Kidney capillary endothelial cell (primary cell): Measurements from ENCODE around the gene SLC8B1.

Experiments
- DNase-seq: peaks from one replicate; pipeline ENCODE4 v3.0.0-alpha.2; 2018; ENCODE audit warnings: low spot score

Gene SLC8B1

GRCh38 chr12:113318900-113319628 lies 15.8 kb downstream of the SLC8B1 start:
- DNase-seq: no peak

DNA sequence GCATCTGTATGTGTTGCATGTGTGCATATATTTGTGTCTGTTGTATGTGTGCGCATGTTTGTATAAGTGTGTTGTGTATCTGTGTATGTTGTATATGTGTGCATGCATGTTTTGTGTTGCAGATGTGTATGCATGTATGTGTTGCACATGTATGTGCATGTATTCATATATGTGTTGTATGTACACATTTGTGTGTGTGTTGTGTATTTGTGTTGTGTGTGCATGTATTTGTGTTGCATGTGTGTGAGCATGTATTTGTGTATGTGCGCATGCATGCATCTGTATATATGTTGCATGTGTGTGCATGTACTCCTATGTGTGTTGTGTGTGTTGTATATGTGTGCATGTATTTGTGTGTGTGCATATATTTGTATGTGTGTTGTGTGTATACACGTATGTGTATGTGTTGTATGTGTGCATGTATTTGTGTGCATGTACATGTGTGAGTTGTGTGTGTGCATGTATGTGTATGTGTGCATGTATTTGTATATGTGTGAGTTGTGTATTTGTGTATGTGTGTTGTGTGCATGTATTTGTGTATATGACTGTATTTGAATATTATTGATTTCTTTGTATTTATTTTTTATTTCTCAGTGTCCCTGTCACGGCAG lies 16.8 kb downstream of the SLC8B1 start:
- DNase-seq: no peak

- no peak for DNase-seq
Observed at GRCh38 chr12:113317122-113317521, 17.8 kb downstream of the SLC8B1 start.

DNA sequence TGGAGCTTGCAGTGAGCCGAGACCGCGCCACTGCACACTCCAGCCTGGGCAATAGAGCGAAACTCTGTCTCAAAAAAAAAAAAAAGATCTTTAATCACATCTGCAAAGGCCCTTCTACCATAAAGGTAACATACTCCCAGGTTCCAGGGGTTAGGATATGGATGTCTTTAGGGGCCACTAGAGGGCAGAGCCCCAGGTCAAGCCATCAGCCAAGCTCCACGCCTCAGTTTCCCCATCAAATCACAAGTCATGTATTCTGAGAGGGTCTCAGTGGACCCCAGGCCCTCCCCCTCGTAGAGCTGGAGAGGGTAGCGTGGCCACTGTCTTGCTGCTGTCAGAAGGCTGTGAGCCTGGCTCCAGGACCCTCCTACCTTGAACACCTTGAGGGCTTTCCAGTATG lies 18.8 kb downstream of the SLC8B1 start:
- DNase-seq: no peak

GRCh38 chr12:113315358-113315757 lies 19.6 kb downstream of the SLC8B1 start:
- DNase-seq: no peak

- no peak for DNase-seq
Observed at GRCh38 chr12:113314121-113314529, 20.8 kb downstream of the SLC8B1 start.

DNA sequence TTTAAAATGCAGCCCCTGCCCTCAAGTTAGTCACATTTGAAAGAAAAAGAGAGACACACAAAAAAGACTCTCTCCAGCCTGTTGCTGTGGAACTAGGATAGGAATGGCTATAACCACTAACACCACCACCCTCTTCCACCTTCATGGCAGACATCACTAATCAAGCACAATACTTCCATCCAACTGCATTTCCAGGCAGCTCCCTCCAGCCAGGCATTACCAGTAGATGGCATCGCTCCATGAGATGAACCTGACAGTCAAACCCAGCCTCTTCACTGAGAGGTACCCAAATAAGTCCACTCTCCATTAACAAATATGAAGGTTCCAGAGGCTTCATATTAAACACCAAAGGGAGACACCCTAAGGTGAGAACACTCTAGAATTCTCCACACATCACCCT lies 24.4 kb downstream of the SLC8B1 start:
- DNase-seq: no peak

DNA sequence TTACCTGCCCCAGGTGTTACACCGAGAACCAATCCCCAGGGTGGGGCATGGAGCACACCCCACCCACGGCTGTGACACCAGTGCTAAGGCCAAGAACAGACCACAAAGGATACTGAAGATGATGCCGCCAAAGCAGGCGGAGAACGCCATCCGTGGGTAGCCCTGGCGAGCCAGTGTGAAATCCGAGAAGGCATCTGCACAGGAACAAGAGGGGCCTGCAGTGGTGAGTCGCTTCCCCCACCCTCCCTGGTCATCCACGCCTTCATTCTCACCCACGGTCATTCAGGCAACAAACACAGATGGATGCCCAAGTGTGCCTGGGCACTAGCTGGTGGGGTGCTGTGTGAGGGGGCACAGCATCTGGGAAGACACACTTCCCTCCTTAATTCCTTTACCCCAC lies 28.5 kb downstream of the SLC8B1 start:
- DNase-seq: no peak

DNA sequence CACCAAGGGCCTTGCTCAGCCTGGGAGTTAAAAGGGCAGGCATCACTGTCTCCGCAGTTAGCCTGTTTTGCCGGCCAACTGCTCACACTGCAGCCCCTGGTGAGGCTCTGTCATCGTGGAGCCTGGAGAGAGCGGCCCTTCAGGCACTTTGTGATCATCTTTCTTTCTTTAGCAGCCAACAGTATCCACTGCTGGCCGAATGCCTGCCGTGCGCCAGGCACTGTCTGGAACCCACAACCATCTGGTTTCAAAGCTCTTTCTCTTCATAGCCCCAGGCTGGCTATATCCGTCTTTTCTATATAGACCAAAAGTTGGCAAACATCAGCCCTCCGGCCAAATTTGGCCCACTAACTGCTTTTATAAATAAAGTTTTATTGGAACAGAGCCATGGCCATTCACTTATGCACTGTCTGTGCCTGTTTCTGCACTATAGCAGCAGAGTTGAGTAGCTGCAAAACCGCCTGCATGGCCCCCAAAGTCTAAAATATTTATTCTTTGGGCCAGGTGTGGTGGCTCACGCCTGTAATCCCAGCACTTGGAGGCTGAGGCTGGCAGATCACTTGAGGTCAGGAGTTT lies 29.5 kb downstream of the SLC8B1 start:
- no peak for DNase-seq

DNA sequence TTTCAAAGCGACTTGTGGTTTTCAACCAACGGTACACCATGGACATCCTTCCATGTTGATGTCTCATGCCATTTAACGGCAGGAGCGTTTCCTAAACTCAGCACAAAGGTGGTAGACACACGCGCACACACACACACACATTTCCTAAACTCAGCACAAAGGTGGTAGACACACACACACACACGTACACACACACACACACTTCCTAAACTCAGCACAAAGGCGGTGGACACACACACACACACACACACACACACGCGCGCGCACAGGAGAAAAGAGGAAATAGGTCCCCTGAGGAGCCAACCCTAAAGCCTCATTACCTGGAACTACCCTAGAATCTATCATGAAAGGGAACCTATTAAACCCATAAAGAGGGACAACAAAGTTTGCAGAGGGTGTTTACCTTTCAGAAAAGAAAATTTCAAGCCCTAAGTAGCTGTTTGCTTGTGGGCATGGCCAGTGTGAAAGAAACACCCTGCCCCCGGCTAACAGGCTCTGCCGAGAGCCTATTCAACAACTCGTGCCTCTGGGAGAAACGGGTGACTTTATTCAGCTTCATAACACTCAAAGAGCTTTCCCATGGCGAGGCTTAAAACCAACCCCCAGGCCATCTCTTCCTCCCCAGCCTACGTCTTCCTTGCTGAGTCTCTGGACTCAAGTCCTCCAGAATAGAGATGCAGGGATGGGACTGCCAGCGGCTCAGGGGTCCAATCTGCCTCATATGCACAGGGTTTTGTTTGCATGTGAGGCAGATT lies 31.8 kb downstream of the SLC8B1 start:
- DNase-seq: no peak

- no peak for DNase-seq
Observed at GRCh38 chr12:113302466-113302865, 32.4 kb downstream of the SLC8B1 start.

DNA sequence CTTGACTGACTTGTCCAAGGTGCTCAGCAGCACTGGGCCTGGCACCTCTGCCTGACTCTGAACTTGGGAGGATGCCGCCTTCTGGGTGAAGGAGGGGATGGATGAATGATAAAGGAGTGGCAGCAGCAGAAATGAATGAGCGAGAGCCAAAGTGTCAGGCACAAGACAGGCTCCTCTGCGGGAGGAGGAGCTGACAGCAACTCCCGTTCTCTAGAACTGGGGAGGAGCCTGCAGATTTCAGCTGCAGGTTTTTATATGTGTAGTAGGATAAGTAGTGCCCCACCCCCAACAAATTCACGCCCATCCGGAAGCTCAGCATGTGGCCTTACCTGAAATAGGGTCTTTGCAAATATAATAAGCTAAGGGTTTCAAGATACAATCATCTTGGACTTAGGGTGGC lies 33.1 kb downstream of the SLC8B1 start:
- DNase-seq: no peak

GRCh38 chr12:113299619-113300237 lies 35.2 kb downstream of the SLC8B1 start:
- peak; percentile 74 for DNase-seq

GRCh38 chr12:113298861-113299545 lies 35.9 kb downstream of the SLC8B1 start:
- no peak for DNase-seq

DNA sequence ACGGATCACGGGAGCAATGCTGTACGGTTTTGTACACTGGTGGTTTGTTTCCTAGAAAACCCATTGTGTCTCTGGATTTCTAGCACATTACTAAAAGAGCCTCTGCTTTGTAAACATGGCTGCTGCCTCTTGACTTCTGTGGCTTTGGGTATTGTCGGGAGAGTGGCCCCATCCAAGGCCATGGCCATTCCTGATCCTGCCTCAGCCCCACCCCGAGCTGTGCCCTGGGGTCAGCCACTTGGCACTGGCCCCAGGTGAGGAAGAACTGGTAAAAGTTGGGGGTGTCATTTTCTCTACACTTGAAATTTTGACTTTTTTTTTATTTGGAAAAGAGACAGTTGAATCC lies 36.5 kb downstream of the SLC8B1 start:
- DNase-seq: no peak

DNA sequence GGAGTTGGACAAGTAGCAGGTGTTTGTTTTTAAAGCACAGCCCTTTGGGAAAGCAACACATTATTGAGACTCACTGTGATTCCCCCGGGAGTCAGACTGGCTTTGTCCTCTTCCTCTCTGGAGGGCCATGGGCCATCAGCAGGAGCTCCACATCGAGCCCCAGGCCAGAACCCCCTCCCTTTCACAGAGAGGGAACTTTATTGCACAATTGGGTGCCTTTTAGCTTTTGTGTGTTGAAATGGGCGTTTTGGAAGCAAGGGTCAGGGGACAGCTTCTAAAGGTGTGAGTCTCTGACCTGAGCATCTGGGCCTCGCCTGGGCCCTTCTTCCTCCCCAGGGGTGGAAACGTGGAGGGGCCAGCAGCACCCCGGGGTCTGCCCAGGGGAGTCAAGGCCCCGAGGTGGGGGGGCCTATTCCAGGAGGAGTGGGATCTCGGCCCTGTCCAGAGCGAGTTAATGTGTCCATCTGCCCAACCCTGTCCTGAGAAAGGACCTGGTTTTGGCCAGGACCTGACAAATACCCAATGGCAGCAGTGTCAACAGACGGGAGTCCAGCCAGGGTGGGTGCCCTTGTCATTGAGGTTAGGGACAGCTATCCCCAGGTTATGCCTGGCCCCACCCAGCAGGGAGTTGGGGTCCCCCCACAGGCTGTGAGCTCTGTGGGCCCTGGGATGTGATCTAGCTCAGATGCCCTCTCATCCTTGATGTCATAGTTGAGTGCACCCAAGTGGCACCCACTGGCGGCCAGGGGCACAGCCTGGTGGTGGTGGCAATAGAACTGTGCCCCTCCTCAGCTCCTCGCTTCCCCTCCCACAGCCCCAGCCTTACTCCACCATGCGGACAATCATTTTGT lies 37.1 kb downstream of the SLC8B1 start:
- no peak for DNase-seq

- no peak for DNase-seq
Observed at GRCh38 chr12:113297214-113297587, 37.7 kb downstream of the SLC8B1 start.

- no peak for DNase-seq
Observed at GRCh38 chr12:113296557-113297213, 38.2 kb downstream of the SLC8B1 start.

GRCh38 chr12:113295886-113296556 lies 38.9 kb downstream of the SLC8B1 start:
- DNase-seq: no peak

GRCh38 chr12:113293100-113293499 lies 41.8 kb downstream of the SLC8B1 start:
- no peak for DNase-seq
